ENCODE measurements around the gene FAIM2. TPM values are rescaled to one million over a fixed set of nuclear protein-coding genes. Genes with fewer than 3 reads are reported as not detected.
A peak's percentile ranks its signal among the peaks of the same experiment; 100 is the strongest.

FAIM2 gene
- total RNA-seq, 2 donors from 2014 or later = 0.52 to 0.78 TPM

- Mint-ChIP-seq H3K9me3 (no peaks in the 10 kb centered on the region), H3K27ac (no peak overlapping the region), H3K36me3 (no peaks in the 10 kb centered on the region)
- ATAC-seq (no peak), DNase-seq (ENCODE audit: low spot score in 2 of 2) (peak in 1 of 2 donors; percentile 51)
These were observed 39.4 kb upstream of the FAIM2 start for GRCh38 chr12:49942921-49943624.

GRCh38 chr12:49942512-49942893 lies 38.8 kb upstream of the FAIM2 start:
- no peaks in the 10 kb centered on the region for H3K36me3 Mint-ChIP-seq
- H3K9me3 Mint-ChIP-seq = no peaks in the 10 kb centered on the region
- ATAC-seq (no peak), DNase-seq (ENCODE audit: low spot score in 2 of 2) (no peak)
- peak overlapping the region in 1 of 2 donors; percentile 12 for H3K27ac Mint-ChIP-seq

- ATAC-seq = no peak
- Mint-ChIP-seq H3K9me3 (no peaks in the 10 kb centered on the region), H3K36me3 (no peaks in the 10 kb centered on the region), H3K27ac (peak overlapping the region in 1 of 2 donors; percentile 12)
- DNase-seq (ENCODE audit: low spot score in 2 of 2) = peak in 1 of 2 donors; percentile 51
These were observed 38.1 kb upstream of the FAIM2 start for GRCh38 chr12:49941556-49942511.

- DNase-seq (ENCODE audit: low spot score in 2 of 2) = no peak
- no peak overlapping the region for H3K27ac Mint-ChIP-seq
- no peaks in the 10 kb centered on the region for H3K9me3 Mint-ChIP-seq
- no peak for ATAC-seq
- no peaks in the 10 kb centered on the region for H3K36me3 Mint-ChIP-seq
These were observed 36.0 kb upstream of the FAIM2 start for GRCh38 chr12:49939707-49940106.

- ATAC-seq (no peak), DNase-seq (ENCODE audit: low spot score in 2 of 2) (no peak)
- Mint-ChIP-seq H3K36me3 (no peaks in the 10 kb centered on the region), H3K9me3 (no peaks in the 10 kb centered on the region), H3K27ac (no peak overlapping the region)
These were observed 35.6 kb upstream of the FAIM2 start for GRCh38 chr12:49939307-49939706.

- peak overlapping the region in 1 of 2 donors; percentile 81 for H3K27ac Mint-ChIP-seq
- no peak for ATAC-seq
- H3K9me3 Mint-ChIP-seq = no peaks in the 10 kb centered on the region
- no peak for DNase-seq (ENCODE audit: low spot score in 2 of 2)
- H3K36me3 Mint-ChIP-seq = no peaks in the 10 kb centered on the region
These were observed 34.1 kb upstream of the FAIM2 start for GRCh38 chr12:49937639-49938300.

GRCh38 chr12:49936925-49937324 lies 33.2 kb upstream of the FAIM2 start:
- Mint-ChIP-seq H3K9me3 (no peaks in the 10 kb centered on the region), H3K36me3 (no peaks in the 10 kb centered on the region), H3K27ac (no peak overlapping the region)
- ATAC-seq = no peak
- DNase-seq (ENCODE audit: low spot score in 2 of 2) = no peak

GRCh38 chr12:49934505-49934904 lies 30.8 kb upstream of the FAIM2 start:
- H3K36me3 Mint-ChIP-seq = no peaks in the 10 kb centered on the region
- no peak for ATAC-seq

GRCh38 chr12:49933796-49934195 lies 30.1 kb upstream of the FAIM2 start:
- Mint-ChIP-seq H3K9me3 (no peaks in the 10 kb centered on the region), H3K27ac (no peak overlapping the region), H3K36me3 (no peaks in the 10 kb centered on the region)
- DNase-seq (ENCODE audit: low spot score in 2 of 2) = no peak
- no peak for ATAC-seq

More at GRCh38 chr12:49934505-49934904, 30.8 kb upstream of the FAIM2 start:
- H3K9me3 Mint-ChIP-seq = no peaks in the 10 kb centered on the region
- no peak overlapping the region for H3K27ac Mint-ChIP-seq
- no peak for DNase-seq (ENCODE audit: low spot score in 2 of 2)

- DNase-seq (ENCODE audit: low spot score in 2 of 2) = no peak
- ATAC-seq = no peak
- H3K9me3 Mint-ChIP-seq = no peaks in the 10 kb centered on the region
- no peaks in the 10 kb centered on the region for H3K36me3 Mint-ChIP-seq
- no peak overlapping the region for H3K27ac Mint-ChIP-seq
These were observed 28.9 kb upstream of the FAIM2 start for GRCh38 chr12:49932533-49933130.

GRCh38 chr12:49932023-49932422 lies 28.3 kb upstream of the FAIM2 start:
- ATAC-seq (no peak), DNase-seq (ENCODE audit: low spot score in 2 of 2) (no peak)
- Mint-ChIP-seq H3K9me3 (no peaks in the 10 kb centered on the region), H3K27ac (no peak overlapping the region), H3K36me3 (no peaks in the 10 kb centered on the region)

- no peaks in the 10 kb centered on the region for H3K36me3 Mint-ChIP-seq
- no peak overlapping the region for H3K27ac Mint-ChIP-seq
- H3K9me3 Mint-ChIP-seq = no peaks in the 10 kb centered on the region
- ATAC-seq (peak; percentile 63 to 64), DNase-seq (ENCODE audit: low spot score in 2 of 2) (no peak)
These were observed 27.0 kb upstream of the FAIM2 start for GRCh38 chr12:49930515-49931288.

- no peak overlapping the region for H3K27ac Mint-ChIP-seq
- no peak for ATAC-seq
- DNase-seq (ENCODE audit: low spot score in 2 of 2) = no peak
- H3K9me3 Mint-ChIP-seq = no peaks in the 10 kb centered on the region
- H3K36me3 Mint-ChIP-seq = no peaks in the 10 kb centered on the region
These were observed 25.9 kb upstream of the FAIM2 start for GRCh38 chr12:49929581-49929980.

- no peak for DNase-seq (ENCODE audit: low spot score in 2 of 2)
- H3K27ac Mint-ChIP-seq = no peak overlapping the region
- no peaks in the 10 kb centered on the region for H3K9me3 Mint-ChIP-seq
- no peaks in the 10 kb centered on the region for H3K36me3 Mint-ChIP-seq
- no peak for ATAC-seq
These were observed 24.8 kb upstream of the FAIM2 start for GRCh38 chr12:49928471-49928870.

- Mint-ChIP-seq H3K36me3 (no peaks in the 10 kb centered on the region), H3K9me3 (no peaks in the 10 kb centered on the region), H3K27ac (no peak overlapping the region)
These were observed 21.9 kb upstream of the FAIM2 start for GRCh38 chr12:49925433-49926204.

More at GRCh38 chr12:49925433-49926204, 21.9 kb upstream of the FAIM2 start:
- DNase-seq (ENCODE audit: low spot score in 2 of 2) (no peak), ATAC-seq (no peak)

Data from activated naive CD4-positive, alpha-beta T cell treated with anti-CD3 and anti-CD28 coated beads, Interleukin-2, amount 50 U/mL, for 72 hours (primary cell).